ENCODE results near the gene RHOF.
"Not testable (repeated sequence)": the region's sequence is repeated elsewhere in the genome, so short reads cannot be mapped to it uniquely, and the experiment has no call there.

The RHOF gene

GRCh38 chr12:121792607-121793439, 665 bp downstream of the RHOF start:
- peak; percentile 52 for DNase-seq (ENCODE audit: low spot score)

DNA sequence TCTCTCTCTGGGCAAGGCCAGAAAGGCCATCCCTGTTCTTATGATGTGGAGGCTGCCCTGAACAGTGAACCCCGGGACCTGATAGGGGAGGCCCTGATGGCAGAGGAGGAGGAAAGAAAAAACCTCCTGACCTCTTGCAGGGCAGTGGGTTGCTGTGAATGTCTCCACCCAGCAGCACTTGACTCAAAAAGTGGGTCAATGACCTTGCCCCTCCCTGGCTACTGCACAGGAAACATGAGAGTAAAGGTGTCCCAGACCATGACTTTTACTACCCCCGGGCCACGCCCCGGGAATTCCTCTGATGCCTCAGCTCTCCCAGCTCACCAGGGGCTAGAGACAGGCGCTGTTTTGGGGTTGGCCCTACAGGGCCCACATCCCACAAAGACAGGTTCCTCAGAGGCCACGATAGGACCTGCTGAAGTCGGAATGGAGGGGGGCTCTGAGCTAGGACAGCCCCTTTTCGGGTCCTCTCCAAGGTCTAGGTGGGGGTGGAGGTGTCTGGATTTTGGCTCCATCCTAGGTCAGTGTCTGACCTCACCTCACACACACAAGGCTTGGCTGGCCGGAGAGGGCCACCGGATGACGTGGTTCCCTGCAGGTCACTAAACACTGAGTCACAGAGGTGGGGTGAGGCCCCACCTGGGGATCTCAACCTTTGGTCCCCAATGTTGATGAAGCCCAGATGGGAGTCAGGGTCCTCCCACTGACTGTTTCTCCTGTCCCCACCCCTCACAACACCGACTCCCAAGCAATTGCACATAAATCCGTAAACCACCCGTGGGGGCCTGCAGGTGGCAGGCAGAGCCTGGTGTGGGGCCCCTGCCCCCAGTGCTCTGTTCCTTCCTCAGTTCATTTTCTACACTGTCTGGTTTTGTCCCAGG, 1.6 kb downstream of the RHOF start:
- DNase-seq (ENCODE audit: low spot score) = peak; percentile 40

DNA sequence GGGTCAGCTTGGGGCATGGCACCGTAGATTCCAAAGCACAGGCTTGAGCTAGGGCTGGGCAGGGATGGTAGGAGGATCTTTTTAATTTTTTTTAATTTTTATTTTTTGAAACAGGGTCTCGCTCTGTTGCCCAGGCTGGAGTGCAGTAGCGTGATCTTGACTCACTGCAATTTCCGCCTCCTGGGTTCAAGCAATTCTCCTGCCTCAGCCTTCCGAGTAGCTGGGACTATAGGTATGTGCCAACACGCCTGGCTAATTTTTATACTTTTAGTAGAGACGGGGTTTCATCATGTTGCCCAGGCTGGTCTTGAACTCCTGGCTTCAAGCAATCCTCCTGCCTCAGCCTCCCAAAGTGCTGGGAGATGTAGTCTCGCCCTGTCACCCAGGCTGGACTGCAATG, 2.7 kb downstream of the RHOF start:
- not testable (repeated sequence) for DNase-seq (ENCODE audit: low spot score)

- peak; percentile 95 for DNase-seq (ENCODE audit: low spot score)
These were observed 3.4 kb downstream of the RHOF start for GRCh38 chr12:121789800-121790728.

GRCh38 chr12:121789233-121789781, 4.2 kb downstream of the RHOF start:
- DNase-seq (ENCODE audit: low spot score) = peak; percentile 52

- DNase-seq (ENCODE audit: low spot score) = no peak
These were observed 5.2 kb downstream of the RHOF start for GRCh38 chr12:121788176-121788818.

DNA sequence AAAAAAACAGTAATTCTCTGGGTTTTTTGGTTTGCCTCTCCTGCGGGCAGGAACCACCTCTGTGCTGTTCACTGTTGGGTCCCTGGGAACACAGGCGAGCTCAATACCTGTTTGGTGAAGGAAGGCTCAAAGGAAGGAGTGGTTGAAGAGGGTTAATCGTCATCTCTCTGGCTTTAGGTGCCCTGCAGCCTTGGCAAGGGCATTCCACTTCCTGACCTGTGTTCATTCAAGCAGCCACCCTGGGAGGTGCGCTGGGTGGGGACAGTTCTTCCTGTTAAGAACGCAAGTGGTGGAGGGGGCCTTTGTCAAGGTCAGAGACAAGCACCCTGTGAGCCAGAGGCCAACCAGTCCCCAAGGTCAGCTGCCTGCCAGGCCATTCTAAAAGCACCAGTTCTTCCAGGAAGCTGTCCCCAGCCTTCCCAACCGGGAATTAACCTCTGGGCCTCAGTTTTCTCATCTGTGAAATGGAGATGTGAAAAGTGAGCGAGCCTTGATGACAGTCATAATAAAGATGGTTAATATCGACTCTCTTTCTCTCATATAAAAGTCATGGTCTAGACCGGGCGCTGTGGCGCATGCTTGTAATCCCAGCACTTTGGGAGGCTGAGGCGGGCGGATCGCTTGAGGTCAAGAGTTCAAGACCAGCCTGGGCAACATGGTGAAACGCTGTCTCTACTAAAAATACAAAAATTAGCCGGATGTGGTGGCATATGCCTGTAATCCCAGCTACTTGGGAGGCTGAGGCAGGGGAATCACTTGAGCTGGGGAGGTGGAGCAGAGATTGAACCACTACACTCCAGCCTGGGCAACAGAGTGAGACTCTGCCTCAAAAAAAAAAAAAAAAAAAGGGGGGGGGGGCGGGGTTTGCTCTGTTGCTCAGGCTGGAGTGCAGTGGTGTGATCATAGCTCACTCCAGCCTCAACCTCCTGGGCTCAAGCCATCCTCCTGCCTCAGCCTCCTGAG, 6.1 kb downstream of the RHOF start:
- DNase-seq (ENCODE audit: low spot score) = peak; percentile 58

GRCh38 chr12:121786440-121786825, 7.1 kb downstream of the RHOF start:
- DNase-seq (ENCODE audit: low spot score) = no peak

- peak; percentile 39 for DNase-seq (ENCODE audit: low spot score)
These were observed 9.0 kb downstream of the RHOF start for GRCh38 chr12:121784460-121784859.

DNA sequence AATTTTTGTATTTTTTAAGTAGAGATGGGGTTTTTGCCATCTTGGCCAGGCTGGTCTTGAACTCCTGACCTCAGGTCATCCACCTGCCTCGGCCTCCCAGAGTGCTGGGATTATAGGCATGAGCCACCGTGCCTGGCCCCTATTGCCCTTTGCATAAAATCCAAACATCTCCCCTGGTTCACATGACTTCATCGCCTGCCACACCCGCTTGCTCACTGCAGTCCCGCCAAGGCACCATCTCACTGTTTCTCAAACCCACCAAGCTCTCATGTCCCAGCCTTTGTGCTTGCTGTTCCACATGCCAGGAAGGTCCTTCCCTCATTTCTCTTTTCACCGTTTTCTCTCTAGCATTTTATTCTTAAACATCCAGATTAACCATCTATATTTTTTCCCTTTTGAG, 9.7 kb downstream of the RHOF start:
- no peak for DNase-seq (ENCODE audit: low spot score)

- DNase-seq (ENCODE audit: low spot score) = peak; percentile 70
These were observed 11.2 kb downstream of the RHOF start for GRCh38 chr12:121781998-121782979.

GRCh38 chr12:121781484-121781997, 11.9 kb downstream of the RHOF start:
- DNase-seq (ENCODE audit: low spot score) = no peak

- no peak for DNase-seq (ENCODE audit: low spot score)
These were observed 13.1 kb downstream of the RHOF start for GRCh38 chr12:121780429-121780828.

DNA sequence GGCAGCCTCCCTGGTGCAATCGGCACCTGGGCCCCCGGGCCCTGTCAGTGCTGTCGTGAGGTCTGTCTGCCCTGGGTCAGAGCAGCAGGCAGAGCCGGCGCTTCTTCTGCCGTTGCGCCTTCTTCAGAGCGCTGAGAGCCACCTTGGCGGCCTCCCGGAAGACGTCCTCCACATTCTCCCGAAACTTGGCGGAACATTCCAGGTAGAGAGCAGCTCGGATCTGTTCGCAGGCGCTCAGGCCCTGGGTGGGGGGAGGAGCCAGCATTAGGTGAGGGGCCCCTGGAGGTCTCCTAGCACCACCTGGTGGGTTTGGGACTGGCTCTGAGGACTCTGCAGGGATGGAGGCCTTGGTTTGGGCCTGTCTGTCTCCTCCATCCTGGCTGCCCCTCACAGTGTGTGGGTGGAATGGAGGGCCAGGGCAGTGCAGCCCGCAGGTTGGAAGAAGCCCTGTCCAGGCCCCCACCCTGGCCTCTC, 14.0 kb downstream of the RHOF start:
- no peak for DNase-seq (ENCODE audit: low spot score)

DNA sequence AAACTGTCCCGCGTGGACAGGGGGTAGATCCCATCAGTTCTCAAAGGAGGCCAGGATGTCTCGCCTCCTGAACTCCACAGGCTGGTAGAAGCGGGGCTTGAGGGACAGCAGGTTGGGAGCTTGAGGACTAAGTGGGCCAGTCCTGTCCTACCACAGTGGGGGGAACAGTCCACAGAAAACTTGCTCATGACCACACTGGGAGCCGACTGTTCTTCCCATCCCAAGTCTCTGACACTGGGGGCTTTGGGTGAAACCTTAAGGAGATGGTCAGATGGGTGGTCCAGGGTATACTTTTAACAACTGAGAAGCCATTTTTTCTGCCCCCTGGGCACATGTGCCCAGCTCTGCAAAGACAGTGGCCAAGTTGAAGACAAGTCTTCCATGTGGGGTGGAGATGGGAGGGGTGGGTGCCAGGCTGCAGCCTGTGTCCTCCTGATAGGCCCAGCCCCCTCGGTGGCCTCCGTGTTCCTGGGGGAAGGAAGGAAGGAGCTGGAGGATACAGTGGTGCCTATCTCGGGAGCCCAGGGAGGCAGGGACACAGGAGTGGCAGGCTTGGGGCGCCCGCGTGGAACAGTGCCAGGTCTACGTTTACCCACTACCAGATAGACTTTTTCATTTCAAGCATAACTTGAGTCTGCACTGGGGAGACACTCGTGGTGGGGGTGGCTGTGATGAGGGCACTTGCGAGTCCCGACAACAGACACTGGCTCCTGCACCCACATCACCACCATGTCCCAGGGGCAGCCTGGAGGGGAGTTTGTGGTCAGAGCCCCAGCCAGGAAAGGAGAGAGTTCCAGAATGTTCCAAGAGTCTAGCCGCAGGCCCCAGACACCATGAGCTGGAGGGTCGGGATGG, 14.7 kb downstream of the RHOF start:
- no peak for DNase-seq (ENCODE audit: low spot score)

GRCh38 chr12:121776190-121777098, 17.0 kb downstream of the RHOF start:
- DNase-seq (ENCODE audit: low spot score) = peak; percentile 88

All from activated CD4-positive, alpha-beta T cell treated with anti-CD3 and anti-CD28 coated beads, Interleukin-2, Interleukin-4, amounts not matched to agents 100 ng/mL and 50 ng/mL, durations not matched to agents 16 hours and 8 hours (primary cell).